C4-2B (cell line): ENCODE results near the gene CRABP1.

Experiments used
- ZFX ChIP-seq: fragments of 450-650 bp; IDR thresholded peaks from 2 replicates; pipeline ENCODE4 v1.6.1; 2017
- TF ChIP-seq, protein P1 (sequence below): fragments of 450-650 bp; conservative IDR thresholded peaks from 2 replicates; pipeline ENCODE4 v1.5.1; 2017; ENCODE audit warnings: mild to moderate bottlenecking

DNA sequence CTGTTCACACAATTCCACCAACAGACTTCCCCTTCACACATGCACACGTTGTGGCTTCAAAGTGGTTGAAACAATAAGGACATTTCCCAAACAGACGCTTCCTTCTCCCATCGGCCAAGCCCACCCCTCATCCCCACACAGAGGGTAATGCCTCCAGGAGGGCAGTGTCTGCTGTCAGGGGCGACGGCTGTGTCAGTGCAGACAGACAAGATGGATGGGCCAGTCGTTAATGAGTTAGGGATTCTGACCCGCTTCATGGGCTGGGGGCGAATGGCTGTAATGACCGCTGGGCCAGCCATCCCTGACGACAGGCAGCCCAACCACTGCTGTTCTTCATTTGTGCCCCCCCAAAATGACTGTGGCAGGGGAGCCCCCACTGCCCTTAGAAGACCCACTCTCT, 20.6 kb upstream of the CRABP1 start:
- TF ChIP-seq, protein P1, sequence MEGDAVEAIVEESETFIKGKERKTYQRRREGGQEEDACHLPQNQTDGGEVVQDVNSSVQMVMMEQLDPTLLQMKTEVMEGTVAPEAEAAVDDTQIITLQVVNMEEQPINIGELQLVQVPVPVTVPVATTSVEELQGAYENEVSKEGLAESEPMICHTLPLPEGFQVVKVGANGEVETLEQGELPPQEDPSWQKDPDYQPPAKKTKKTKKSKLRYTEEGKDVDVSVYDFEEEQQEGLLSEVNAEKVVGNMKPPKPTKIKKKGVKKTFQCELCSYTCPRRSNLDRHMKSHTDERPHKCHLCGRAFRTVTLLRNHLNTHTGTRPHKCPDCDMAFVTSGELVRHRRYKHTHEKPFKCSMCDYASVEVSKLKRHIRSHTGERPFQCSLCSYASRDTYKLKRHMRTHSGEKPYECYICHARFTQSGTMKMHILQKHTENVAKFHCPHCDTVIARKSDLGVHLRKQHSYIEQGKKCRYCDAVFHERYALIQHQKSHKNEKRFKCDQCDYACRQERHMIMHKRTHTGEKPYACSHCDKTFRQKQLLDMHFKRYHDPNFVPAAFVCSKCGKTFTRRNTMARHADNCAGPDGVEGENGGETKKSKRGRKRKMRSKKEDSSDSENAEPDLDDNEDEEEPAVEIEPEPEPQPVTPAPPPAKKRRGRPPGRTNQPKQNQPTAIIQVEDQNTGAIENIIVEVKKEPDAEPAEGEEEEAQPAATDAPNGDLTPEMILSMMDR = no peak
- TF ChIP-seq ZFX = no peak
